H1 (cell line): ENCODE results near the gene TENT5A. TPM values are rescaled to one million over a fixed set of nuclear protein-coding genes. Genes with fewer than 3 reads are reported as not detected.

Experiments used
- CTCF ChIA-PET: fragments of 300-600 bp; sonication (Branson Sonifier 250); formaldehyde crosslinking; loops from one replicate; lab custom pipeline; 2021; ENCODE audit not compliant: partially characterized antibody; lab: Charles Lee
- POLR2A ChIA-PET: fragments of 300-600 bp; sonication (Branson Sonifier 250); formaldehyde crosslinking; loops from one replicate; lab custom pipeline; 2021; ENCODE audit warnings: inconsistent platforms; ENCODE audit not compliant: partially characterized antibody; lab: Charles Lee
- DNase-seq, 2 experiments: peaks; one replicate each; pipeline versions ENCODE4 v3.0.0 to v3.0.0-alpha.2; 2010 to 2022; ENCODE audit warnings: low spot score in 2 of 2, low read depth in 1 of 2, mixed read lengths in 1 of 2
- FAIRE-seq: peaks from 2 replicates; lab custom pipeline; 2011; peaks lifted over from hg19 to GRCh38; lab: Jason Lieb, UNC
- H2AFZ ChIP-seq: 2 replicates; pipeline ENCODE4 v1.8.1; 2012; ENCODE audit warnings: low read length, inconsistent platforms
- H2AK5ac ChIP-seq: 2 replicates; pipeline ENCODE4 v1.6.1; 2013; ENCODE audit warnings: low read depth, low read length
- H2BK120ac ChIP-seq: replicated peaks from 2 replicates; pipeline ENCODE3; 2013; ENCODE audit warnings: low read depth, low read length, inconsistent platforms
- H2BK12ac ChIP-seq: 2 replicates; pipeline ENCODE4 v1.6.1; 2013; ENCODE audit warnings: low read depth, low read length
- H2BK15ac ChIP-seq: 2 replicates; pipeline ENCODE4 v1.6.1; 2013; ENCODE audit warnings: low read length
- H2BK20ac ChIP-seq: 2 replicates; pipeline ENCODE4 v1.6.1; 2013; ENCODE audit warnings: low read length
- H2BK5ac ChIP-seq: 2 replicates; pipeline ENCODE4 v1.6.1; 2013; ENCODE audit warnings: low read depth, low read length
- H3K14ac ChIP-seq: 2 replicates; pipeline ENCODE4 v1.6.1; 2013; ENCODE audit warnings: inconsistent platforms; ENCODE audit not compliant: insufficient read length
- H3K18ac ChIP-seq: 2 replicates; pipeline ENCODE4 v1.6.1; 2013; ENCODE audit warnings: low read length; ENCODE audit errors: extremely low read depth
- H3K23ac ChIP-seq: 2 replicates; pipeline ENCODE4 v1.6.1; 2013; ENCODE audit warnings: inconsistent platforms; ENCODE audit not compliant: insufficient read length
- H3K23me2 ChIP-seq: 2 replicates; pipeline ENCODE4 v1.6.1; 2013; ENCODE audit warnings: low read depth, low read length
- H3K27ac ChIP-seq: 2 replicates; pipeline ENCODE4 v1.6.1; 2011; ENCODE audit warnings: low read depth, low read length, inconsistent platforms
- H3K27me3 ChIP-seq, 4 experiments: replicated peaks in 1 of 4; 1 replicate in 1 of 4; 2 replicates in 3 of 4; pipeline versions ENCODE4 v1.6.1 to v1.8.1; 2011 to 2013; ENCODE audit warnings: low read length in 3 of 4, mild to moderate bottlenecking in 3 of 4, inconsistent platforms in 2 of 4, mixed read lengths in 2 of 4, moderate library complexity in 1 of 4; ENCODE audit not compliant: control insufficient read depth in 3 of 4, insufficient read depth in 3 of 4; ENCODE audit errors: extremely low read depth in 1 of 4
- H3K36me3 ChIP-seq, 4 experiments: 2 replicates each; pipeline versions ENCODE4 v1.6.1 to v1.8.1; 2011 to 2013; ENCODE audit warnings: mild to moderate bottlenecking in 4 of 4, low read length in 3 of 4, moderate library complexity in 2 of 4, control low read depth in 1 of 4, inconsistent platforms in 1 of 4; ENCODE audit not compliant: insufficient read depth in 4 of 4, control insufficient read depth in 2 of 4
- H3K4ac ChIP-seq: replicated peaks from 2 replicates; pipeline ENCODE3; 2013; ENCODE audit warnings: low read length, low read depth, mixed read lengths, inconsistent platforms; ENCODE audit not compliant: insufficient read length
- H3K4me1 ChIP-seq, 4 experiments: replicated peaks in 1 of 4; 1 replicate in 1 of 4; 2 replicates in 3 of 4; pipeline versions ENCODE4 v1.6.1 to v1.8.1; 2011 to 2013; ENCODE audit warnings: low read length in 3 of 4, inconsistent platforms in 2 of 4, mixed read lengths in 1 of 4; ENCODE audit not compliant: insufficient read depth in 4 of 4, control insufficient read depth in 3 of 4
- H3K4me2 ChIP-seq, 2 experiments: 2 replicates each; pipeline versions ENCODE4 v1.6.1 to v1.8.1; 2011 to 2013; ENCODE audit warnings: low read depth in 2 of 2, low read length in 2 of 2, control low read depth in 1 of 2, inconsistent platforms in 1 of 2, mild to moderate bottlenecking in 1 of 2; ENCODE audit not compliant: insufficient read depth in 1 of 2
- H3K4me3 ChIP-seq, 4 experiments: fragments of 200-600, 300-600 bp in 1 of 4; sonication (generic), shearing (Covaris generic), sonication (Bioruptor Twin) in 1 of 4; 2 replicates each; pipeline versions ENCODE4 v1.5.1 to v1.8.1; 2011 to 2016; ENCODE audit warnings: low read length in 4 of 4, low read depth in 3 of 4, control low read depth in 2 of 4, inconsistent platforms in 2 of 4, mild to moderate bottlenecking in 2 of 4, mixed read lengths in 1 of 4, moderate library complexity in 1 of 4; ENCODE audit not compliant: insufficient read depth in 2 of 4; ENCODE audit errors: extremely low read depth in 1 of 4
- H3K56ac ChIP-seq: replicated peaks from 2 replicates; pipeline ENCODE3; 2013; ENCODE audit warnings: low read depth, mild to moderate bottlenecking, mixed read lengths, low read length, inconsistent platforms; ENCODE audit not compliant: insufficient read length
- H3K79me1 ChIP-seq: 2 replicates; pipeline ENCODE4 v1.6.1; 2013; ENCODE audit warnings: low read depth, low read length, control low read depth
- H3K79me2 ChIP-seq, 2 experiments: 2 replicates each; pipeline versions ENCODE4 v1.6.1 to v1.8.1; 2012 to 2013; ENCODE audit warnings: low read length in 2 of 2, mild to moderate bottlenecking in 2 of 2, inconsistent platforms in 1 of 2; ENCODE audit not compliant: insufficient read depth in 2 of 2, control insufficient read depth in 1 of 2
- H3K9ac ChIP-seq, 4 experiments: replicated peaks in 1 of 4; 1 replicate in 1 of 4; 2 replicates in 3 of 4; pipeline versions ENCODE4 v1.6.1 to v1.8.1; 2011 to 2013; ENCODE audit warnings: low read depth in 3 of 4, low read length in 3 of 4, control low read depth in 2 of 4, mild to moderate bottlenecking in 2 of 4, moderate library complexity in 2 of 4, inconsistent platforms in 1 of 4; ENCODE audit errors: extremely low read depth in 1 of 4
- H3K9me3 ChIP-seq, 2 experiments: 2 replicates each; pipeline versions ENCODE4 v1.6.1 to v1.8.1; 2012 to 2013; ENCODE audit warnings: mild to moderate bottlenecking in 2 of 2, moderate library complexity in 2 of 2, control low read depth in 1 of 2, inconsistent platforms in 1 of 2, low read depth in 1 of 2, low read length in 1 of 2, mixed read lengths in 1 of 2; ENCODE audit not compliant: insufficient read depth in 2 of 2
- H4K20me1 ChIP-seq, 2 experiments: replicated peaks in 1 of 2; 2 replicates each; pipeline versions ENCODE3 to v1.8.1; 2011 to 2013; ENCODE audit warnings: inconsistent platforms in 2 of 2, low read length in 2 of 2, mild to moderate bottlenecking in 1 of 2; ENCODE audit not compliant: insufficient read depth in 2 of 2, control insufficient read depth in 1 of 2
- H4K5ac ChIP-seq: 2 replicates; pipeline ENCODE4 v1.6.1; 2013; ENCODE audit warnings: low read length, low read depth, mixed read lengths, inconsistent platforms; ENCODE audit not compliant: insufficient read length
- H4K8ac ChIP-seq: 2 replicates; pipeline ENCODE4 v1.8.0; 2013; ENCODE audit warnings: mild to moderate bottlenecking, moderate library complexity, low read length, inconsistent platforms; ENCODE audit not compliant: insufficient read depth; ENCODE audit errors: extremely low read depth
- H4K91ac ChIP-seq: replicated peaks from 2 replicates; pipeline ENCODE3; 2013; ENCODE audit warnings: low read length, mixed read lengths, inconsistent platforms; ENCODE audit not compliant: insufficient read length
- BRCA1 ChIP-seq: IDR thresholded peaks from 2 replicates; pipeline ENCODE4 v1.6.1; 2012; ENCODE audit warnings: low read depth, low read length, improper control_type of control experiment
- CBX5 ChIP-seq: fragments of 300-800, 300-1000 bp; sonication (generic); IDR thresholded peaks from 2 replicates; pipeline ENCODE4 v1.7.1; 2016; ENCODE audit warnings: antibody characterized with exemption, low read length, low read depth
- CHD2 ChIP-seq: IDR thresholded peaks from 2 replicates; pipeline ENCODE4 v1.6.1; 2012; ENCODE audit warnings: low read length, improper control_type of control experiment
- E2F6 ChIP-seq: IDR thresholded peaks from 2 replicates; pipeline ENCODE4 v1.6.1; 2012; ENCODE audit warnings: inconsistent platforms
- POU5F1 ChIP-seq: IDR thresholded peaks from 2 replicates; pipeline ENCODE4 v1.6.1; 2011; ENCODE audit warnings: low read depth, mild to moderate bottlenecking, low read length, moderate library complexity
- WGBS, 2 experiments: shearing (Covaris generic) in 1 of 2; methylation state at CpG; one replicate each; pipeline versions ENCODE4 v1.1.6 to v1.1.7; 2013 to 2015; ENCODE audit warnings: low lambda C conversion rate in 2 of 2, mixed read lengths in 2 of 2, inconsistent platforms in 1 of 2, low coverage in 1 of 2, missing lambda C conversion rate in 1 of 2; ENCODE audit not compliant: insufficient replicate concordance in 2 of 2, insufficient coverage in 1 of 2, insufficient read length in 1 of 2; ENCODE audit errors: extremely low coverage in 1 of 2, missing lambda C conversion rate in 1 of 2; 5-methylcytosine and 5-hydroxymethylcytosine counted together
- polyA plus RNA-seq, 7 experiments: library from polyadenylated mRNA; depleted of rRNA in 3 of 7; stranded (reverse) in 5 of 7; unstranded in 2 of 7; fragments of >200 nt in 5 of 7; fragments of 200-250 nt in 2 of 7; gene quantifications; 1 replicate in 5 of 7; 2 replicates in 1 of 7; 4 replicates in 1 of 7; pipeline versions ENCODE4 v1.2.1 to v1.2.3, GENCODE V29; 2011 to 2013; ENCODE audit warnings: missing spikeins in 2 of 7, mixed read lengths in 2 of 7
- total RNA-seq: library from RNA; stranded (reverse); fragmentation: NEBNext Ultra II Directional; extraction: Animal tissue kit (Norgen Biotek cat#: 25700); gene quantifications from 2 replicates; pipeline ENCODE4 v1.2.1, GENCODE V29; 2021

TENT5A gene
- total and polyA plus RNA-seq, 2 of the 8 experiments (the other 6 are each of a cell fraction or from before 2014, with no cell fraction given) = 0.91 to 2.9 TPM

GRCh38 chr6:81750200-81750599 lies 2.3 kb downstream of the TENT5A start:
- 91% methylated on average over 5 of the region's 5 CpGs; no CpG with 5 or more reads in 1 of the 2 experiments for WGBS, 2 experiments
- Histone ChIP-seq H3K4me1 (peaks cover 0 to 3% (median 0%) of the 10 kb centered on the region in 4 experiments; a peak in 2 of 7 replicates), H4K91ac (no peak overlapping the region), H2BK12ac (no peak overlapping the region), H2BK15ac (no peak overlapping the region), H3K23ac (no peak overlapping the region), H3K36me3 (no peaks in the 10 kb centered on the region; a peak in 1 of 8 replicates), H3K4me3 (no peak overlapping the region), H4K8ac (no peak overlapping the region), H2AFZ (no peak overlapping the region), H3K56ac (no peak overlapping the region), H3K4ac (no peak overlapping the region), H2BK20ac (no peak overlapping the region), H3K4me2 (peak overlapping the region; percentile 93; a peak in 2 of 4 replicates), H3K79me1 (no peaks in the 10 kb centered on the region), H3K23me2 (peaks cover 12% of the 10 kb centered on the region), H3K9me3 (no peaks in the 10 kb centered on the region), H4K20me1 (no peaks in the 10 kb centered on the region), H3K79me2 (no peaks in the 10 kb centered on the region), H2BK5ac (no peak overlapping the region), H4K5ac (no peak overlapping the region), H3K14ac (no peak overlapping the region), H3K27me3 (peaks cover 0 to 24% (median 10%) of the 10 kb centered on the region in 4 experiments; a peak in 5 of 7 replicates), H2BK120ac (no peak overlapping the region), H3K27ac (no peak overlapping the region), H3K9ac (no peak overlapping the region), H3K18ac (no peak overlapping the region), H2AK5ac (no peak overlapping the region)
- FAIRE-seq = no peak
- ChIA-PET POLR2A (no interaction called here), CTCF (no interaction called here)
- no peak for DNase-seq
- no peak for TF ChIP-seq BRCA1
- no peak for TF ChIP-seq CBX5
- TF ChIP-seq CHD2 = no peak
- no peak for TF ChIP-seq E2F6
- no peak for TF ChIP-seq POU5F1
